ENCODE data around the gene SLC36A3.

The SLC36A3 gene

DNA sequence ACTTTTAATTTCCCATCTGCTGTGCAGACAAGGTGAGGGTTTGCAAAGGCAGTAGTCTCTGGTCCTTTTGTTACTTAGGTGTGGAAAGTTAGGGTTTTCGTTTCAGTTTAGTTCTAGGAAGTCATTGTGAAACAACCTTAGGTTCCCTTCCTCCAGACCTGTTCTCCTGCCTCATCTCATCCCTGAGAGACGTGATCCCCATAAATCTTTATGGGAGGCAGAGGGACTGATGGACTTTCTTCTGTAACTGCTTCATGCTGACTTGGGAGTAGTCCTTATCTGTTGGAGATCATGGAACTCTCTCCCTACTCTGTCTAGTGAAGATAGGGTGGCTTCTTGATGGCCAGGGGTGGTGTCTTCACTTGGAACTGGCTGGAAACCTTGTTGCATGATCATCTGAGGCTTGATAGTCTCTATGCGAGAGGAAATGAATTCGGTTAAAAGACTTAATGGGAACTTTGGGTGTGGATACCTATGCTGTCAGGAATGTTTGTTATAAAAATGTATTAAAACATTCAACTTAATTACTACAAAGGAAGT, 57.8 kb downstream of the SLC36A3 start:
- H3F3A ChIP-seq (ENCODE audit: low read depth) = no peaks in the 10 kb centered on the region
- no peak overlapping the region for H3K9ac ChIP-seq (ENCODE audit: low read depth, low read length, poor library complexity, severe bottlenecking)
- H2AFZ ChIP-seq (ENCODE audit: low read length) = no peak overlapping the region
- peaks cover 3% of the 10 kb centered on the region for H3K4me1 ChIP-seq (ENCODE audit: insufficient read depth, low read length, poor library complexity, severe bottlenecking)
- no peaks in the 10 kb centered on the region for H4K20me1 ChIP-seq (ENCODE audit: insufficient read depth, low read length, poor library complexity, severe bottlenecking)
- no peaks in the 10 kb centered on the region for H3K79me2 ChIP-seq (ENCODE audit: insufficient read depth, low read length)
- no peaks in the 10 kb centered on the region for H3K9me2 ChIP-seq (replicated peaks; ENCODE audit: low read depth, low read length)
- no peak for TF ChIP-seq EZH2phosphoT487 (IDR thresholded peaks at IDR 0.05; ENCODE audit: borderline replicate concordance)
- TF ChIP-seq, protein P1, sequence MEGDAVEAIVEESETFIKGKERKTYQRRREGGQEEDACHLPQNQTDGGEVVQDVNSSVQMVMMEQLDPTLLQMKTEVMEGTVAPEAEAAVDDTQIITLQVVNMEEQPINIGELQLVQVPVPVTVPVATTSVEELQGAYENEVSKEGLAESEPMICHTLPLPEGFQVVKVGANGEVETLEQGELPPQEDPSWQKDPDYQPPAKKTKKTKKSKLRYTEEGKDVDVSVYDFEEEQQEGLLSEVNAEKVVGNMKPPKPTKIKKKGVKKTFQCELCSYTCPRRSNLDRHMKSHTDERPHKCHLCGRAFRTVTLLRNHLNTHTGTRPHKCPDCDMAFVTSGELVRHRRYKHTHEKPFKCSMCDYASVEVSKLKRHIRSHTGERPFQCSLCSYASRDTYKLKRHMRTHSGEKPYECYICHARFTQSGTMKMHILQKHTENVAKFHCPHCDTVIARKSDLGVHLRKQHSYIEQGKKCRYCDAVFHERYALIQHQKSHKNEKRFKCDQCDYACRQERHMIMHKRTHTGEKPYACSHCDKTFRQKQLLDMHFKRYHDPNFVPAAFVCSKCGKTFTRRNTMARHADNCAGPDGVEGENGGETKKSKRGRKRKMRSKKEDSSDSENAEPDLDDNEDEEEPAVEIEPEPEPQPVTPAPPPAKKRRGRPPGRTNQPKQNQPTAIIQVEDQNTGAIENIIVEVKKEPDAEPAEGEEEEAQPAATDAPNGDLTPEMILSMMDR (conservative IDR thresholded peaks at IDR 0.05; ENCODE audit: low read length) = no peak
- no peaks in the 10 kb centered on the region for H3K36me3 ChIP-seq (ENCODE audit: insufficient read depth, low read length)
- no peak overlapping the region for H3K4me3 ChIP-seq (ENCODE audit: low read length, poor library complexity, severe bottlenecking)
- H3K9me3 ChIP-seq (ENCODE audit: insufficient read depth, low read depth, low read length) = no peaks in the 10 kb centered on the region
- H3K27me3 ChIP-seq (ENCODE audit: insufficient read depth, low read length, poor library complexity, severe bottlenecking) = no peaks in the 10 kb centered on the region
- no peak overlapping the region for H3K4me2 ChIP-seq (ENCODE audit: low read depth, low read length, poor library complexity, severe bottlenecking)

DNA sequence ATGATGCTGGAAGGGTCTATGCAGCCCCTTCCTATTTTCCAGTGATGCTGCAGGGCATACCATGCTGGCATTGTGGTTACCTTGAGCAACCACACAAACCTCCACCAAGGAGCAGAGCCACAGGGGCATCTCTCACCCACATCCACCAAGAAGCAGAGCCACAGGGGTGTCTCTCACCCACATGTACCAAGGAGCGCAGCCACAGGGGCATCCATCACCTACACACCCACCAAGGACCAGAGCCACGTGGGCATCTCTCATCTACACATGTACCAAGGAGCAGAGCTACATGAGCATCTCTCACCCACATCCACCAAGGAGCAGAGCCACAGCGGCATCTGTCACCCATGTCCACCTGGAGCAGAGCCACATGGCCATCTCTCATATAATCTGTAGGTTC, 59.4 kb downstream of the SLC36A3 start:
- Histone ChIP-seq H4K20me1 (ENCODE audit: insufficient read depth, low read length, poor library complexity, severe bottlenecking) (no peaks in the 10 kb centered on the region), H3K4me1 (ENCODE audit: insufficient read depth, low read length, poor library complexity, severe bottlenecking) (peaks cover 3% of the 10 kb centered on the region), H3K79me2 (ENCODE audit: insufficient read depth, low read length) (no peaks in the 10 kb centered on the region), H3K4me3 (ENCODE audit: low read length, poor library complexity, severe bottlenecking) (no peak overlapping the region), H3K36me3 (ENCODE audit: insufficient read depth, low read length) (no peaks in the 10 kb centered on the region), H2AFZ (ENCODE audit: low read length) (no peak overlapping the region), H3K9me2 (replicated peaks; ENCODE audit: low read depth, low read length) (no peaks in the 10 kb centered on the region), H3K9me3 (ENCODE audit: insufficient read depth, low read depth, low read length) (no peaks in the 10 kb centered on the region), H3K27me3 (ENCODE audit: insufficient read depth, low read length, poor library complexity, severe bottlenecking) (no peaks in the 10 kb centered on the region), H3K4me2 (ENCODE audit: low read depth, low read length, poor library complexity, severe bottlenecking) (no peak overlapping the region), H3K9ac (ENCODE audit: low read depth, low read length, poor library complexity, severe bottlenecking) (no peak overlapping the region), H3F3A (ENCODE audit: low read depth) (no peaks in the 10 kb centered on the region)
- TF ChIP-seq EZH2phosphoT487 (IDR thresholded peaks at IDR 0.05; ENCODE audit: borderline replicate concordance) = no peak
- TF ChIP-seq, protein P1 (conservative IDR thresholded peaks at IDR 0.05; ENCODE audit: low read length) = no peak

DNA sequence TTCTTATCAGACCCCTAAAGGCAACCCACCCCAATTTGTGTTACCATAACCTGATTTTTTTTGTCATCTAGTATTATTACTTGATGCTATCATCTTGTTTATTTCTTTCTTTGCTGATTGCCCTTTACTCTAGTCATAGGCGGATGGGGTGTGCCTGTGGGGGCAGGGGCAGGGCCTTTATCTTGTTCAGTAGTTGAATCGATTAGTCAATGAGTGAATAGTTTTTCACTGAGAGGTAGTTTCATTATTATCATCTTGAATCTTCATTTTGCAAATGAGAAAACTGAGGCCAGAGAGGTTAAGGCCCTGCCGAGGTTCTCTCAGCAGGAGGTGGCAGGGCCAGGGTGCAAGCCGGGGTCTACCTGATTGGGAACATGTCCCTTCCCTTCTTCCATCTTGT, 60.0 kb downstream of the SLC36A3 start:
- Histone ChIP-seq H3K9ac (ENCODE audit: low read depth, low read length, poor library complexity, severe bottlenecking) (no peak overlapping the region), H3K4me1 (ENCODE audit: insufficient read depth, low read length, poor library complexity, severe bottlenecking) (peaks cover 3% of the 10 kb centered on the region), H3K4me2 (ENCODE audit: low read depth, low read length, poor library complexity, severe bottlenecking) (no peak overlapping the region)

More for the DNA sequence above, 60.0 kb downstream of the SLC36A3 start:
- TF ChIP-seq EZH2phosphoT487 (IDR thresholded peaks at IDR 0.05; ENCODE audit: borderline replicate concordance) = no peak
- TF ChIP-seq, protein P1 (conservative IDR thresholded peaks at IDR 0.05; ENCODE audit: low read length) = no peak
- Histone ChIP-seq H3F3A (ENCODE audit: low read depth) (no peaks in the 10 kb centered on the region), H2AFZ (ENCODE audit: low read length) (no peak overlapping the region), H3K27me3 (ENCODE audit: insufficient read depth, low read length, poor library complexity, severe bottlenecking) (no peaks in the 10 kb centered on the region), H3K36me3 (ENCODE audit: insufficient read depth, low read length) (no peaks in the 10 kb centered on the region), H3K79me2 (ENCODE audit: insufficient read depth, low read length) (no peaks in the 10 kb centered on the region), H4K20me1 (ENCODE audit: insufficient read depth, low read length, poor library complexity, severe bottlenecking) (no peaks in the 10 kb centered on the region), H3K4me3 (ENCODE audit: low read length, poor library complexity, severe bottlenecking) (no peak overlapping the region), H3K9me3 (ENCODE audit: insufficient read depth, low read depth, low read length) (no peaks in the 10 kb centered on the region), H3K9me2 (replicated peaks; ENCODE audit: low read depth, low read length) (no peaks in the 10 kb centered on the region)
